HEK293T (cell line): ENCODE measurements around the gene FLCN.

Experiments
- CTBP1 ChIP-seq: fragments of 450-650 bp; IDR thresholded peaks from 2 replicates; pipeline ENCODE4 v1.6.1; 2016; ENCODE audit warnings: borderline replicate concordance
- ELF4 ChIP-seq: fragments of 450-650 bp; IDR thresholded peaks from 2 replicates; pipeline ENCODE4 v1.6.1; 2017; ENCODE audit warnings: antibody characterized with exemption
- FOXK2 ChIP-seq: fragments of 450-650 bp; IDR thresholded peaks from 2 replicates; pipeline ENCODE4 v1.6.1; 2016; ENCODE audit warnings: mild to moderate bottlenecking
- FOXM1 ChIP-seq: fragments of 450-650 bp; IDR thresholded peaks from 2 replicates; pipeline ENCODE4 v1.6.1; 2017; ENCODE audit warnings: mild to moderate bottlenecking, borderline replicate concordance
- SP1 ChIP-seq: fragments of 450-650 bp; IDR thresholded peaks from 2 replicates; pipeline ENCODE4 v1.6.1; 2017
- TARDBP ChIP-seq: fragments of 450-650 bp; IDR thresholded peaks from 2 replicates; pipeline ENCODE4 v1.6.1; 2016

- TF ChIP-seq TARDBP (peak; percentile 69), FOXM1 (peak; percentile 97), ELF4 (peak; percentile 56; the same call in 1 of the 2 replicates), CTBP1 (no peak), FOXK2 (no peak), SP1 (no peak)
Measured at GRCh38 chr17:17237026-17237799, at the start of gene FLCN.
